Natural killer cell (primary cell): ENCODE results near the gene CACNA2D3. TPM values are rescaled to one million over a fixed set of nuclear protein-coding genes. Genes with fewer than 3 reads are reported as not detected.

Experiments
- ATAC-seq, 3 donors: fragments of 150-1000 bp in 2 of 3; fragments of 200-7000 bp in 1 of 3; cut with Tn5 transposase; 1 replicate in 1 of 3; 2 replicates in 2 of 3; pipeline ENCODE4 v1.10.0; 2021; ENCODE audit warnings: mild to moderate bottlenecking in 2 of 3, moderate library complexity in 2 of 3
- DNase-seq, 2 donors: peaks; one replicate each; pipeline versions ENCODE4 v3.0.0 to v3.0.0-alpha.2; 2013 to 2021; ENCODE audit warnings: mixed read lengths in 1 of 2
- H3K27ac ChIP-seq: one replicate; pipeline ENCODE4 v1.5.1; 2013; ENCODE audit warnings: mild to moderate bottlenecking, low read length
- H3K27me3 ChIP-seq: one replicate; pipeline ENCODE4 v1.6.1; 2013; ENCODE audit warnings: low read length; ENCODE audit not compliant: control insufficient read depth, insufficient read depth
- H3K36me3 ChIP-seq: one replicate; pipeline ENCODE4 v1.6.1; 2013; ENCODE audit warnings: low read length; ENCODE audit not compliant: control insufficient read depth, insufficient read depth
- H3K4me1 ChIP-seq: one replicate; pipeline ENCODE4 v1.6.1; 2013; ENCODE audit warnings: low read length; ENCODE audit not compliant: control insufficient read depth, insufficient read depth
- H3K4me3 ChIP-seq: one replicate; pipeline ENCODE4 v1.5.1; 2013; ENCODE audit warnings: low read length
- H3K9me3 ChIP-seq: one replicate; pipeline ENCODE4 v1.6.1; 2013; ENCODE audit warnings: low read length; ENCODE audit not compliant: control insufficient read depth, insufficient read depth
- H3K27ac Mint-ChIP-seq, 2 donors: one replicate each; pipeline ENCODE4 v1.8.0; 2022; ENCODE audit warnings: mild to moderate bottlenecking in 2 of 2, mixed read lengths in 2 of 2, moderate library complexity in 1 of 2
- H3K27me3 Mint-ChIP-seq, 2 donors: one replicate each; pipeline ENCODE4 v1.8.0; 2022; ENCODE audit warnings: low read depth in 2 of 2, mixed read lengths in 2 of 2
- H3K36me3 Mint-ChIP-seq: one replicate; pipeline ENCODE4 v1.8.0; 2022; ENCODE audit warnings: mixed read lengths
- H3K4me1 Mint-ChIP-seq, 2 donors: one replicate each; pipeline ENCODE4 v1.8.0; 2022; ENCODE audit warnings: mixed read lengths in 2 of 2
- H3K4me3 Mint-ChIP-seq: one replicate; pipeline ENCODE4 v1.8.0; 2022; ENCODE audit warnings: mild to moderate bottlenecking, moderate library complexity, mixed read lengths
- H3K9me3 Mint-ChIP-seq, 2 donors: one replicate each; pipeline ENCODE4 v1.8.0; 2022; ENCODE audit warnings: mixed read lengths in 2 of 2
- WGBS: methylation state at CpG from one replicate; pipeline ENCODE4 v1.1.7; 2013; ENCODE audit warnings: missing lambda C conversion rate; ENCODE audit not compliant: insufficient coverage; 5-methylcytosine and 5-hydroxymethylcytosine counted together
- intact Hi-C: fragments of 100-400 bp; cut with micrococcal nuclease; formaldehyde crosslinking; loops from one replicate; pipeline ENCODE4 v1.14.2; 2022
- total RNA-seq, 4 donors: library from RNA; stranded (reverse); fragments of 120-200 nt in 1 of 4; gene quantifications; one replicate each; pipeline versions ENCODE4 v1.2.3 to v1.2.4, GENCODE V29; 2013 to 2022
- TF ChIP-seq, protein P1 (sequence below): fragments of 200-600 bp; IDR thresholded peaks from one replicate; pipeline ENCODE4 v1.8.0; 2022; ENCODE audit warnings: antibody characterized with exemption

Gene CACNA2D3
- total RNA-seq, 3 donors from 2014 or later (not counting 1 experiment from before 2014, with no cell fraction given) = 0.49 TPM; not detected in 2

DNA sequence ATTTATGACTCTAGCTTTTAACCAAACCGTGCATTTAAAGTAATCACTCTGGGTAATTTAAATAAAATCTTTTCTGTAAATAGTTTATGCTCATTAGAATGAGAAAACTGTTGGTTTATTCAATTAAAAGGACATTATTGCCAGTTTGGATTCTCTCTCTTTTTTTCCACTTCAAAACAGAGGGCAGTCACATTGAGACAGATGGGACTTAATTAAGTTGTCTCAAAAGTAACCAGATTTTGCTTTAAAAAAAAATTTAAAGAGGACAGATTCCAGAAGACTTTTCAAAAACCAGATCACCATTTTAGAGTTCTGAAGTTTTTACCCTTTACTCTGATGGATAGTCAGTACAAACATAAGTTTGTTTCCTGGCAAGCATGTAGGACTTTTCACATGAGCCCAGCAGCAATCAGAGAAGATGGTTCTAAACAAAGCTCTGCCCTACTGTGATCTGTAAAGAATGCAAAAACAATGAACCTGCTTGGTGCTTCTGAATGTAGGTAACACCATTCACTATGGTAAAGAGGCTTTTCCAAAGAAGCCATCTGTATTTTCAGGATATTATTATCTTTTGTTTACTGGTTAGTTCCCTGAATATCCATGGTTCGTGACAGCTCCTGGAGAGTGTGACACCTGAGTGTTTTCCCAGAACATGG, 669.3 kb downstream of the CACNA2D3 start:
- intact Hi-C loops = no loop called here
- ATAC-seq (no peak), DNase-seq (no peak)
- no peak overlapping the region for H3K4me3 Mint-ChIP-seq
- TF ChIP-seq, protein P1, sequence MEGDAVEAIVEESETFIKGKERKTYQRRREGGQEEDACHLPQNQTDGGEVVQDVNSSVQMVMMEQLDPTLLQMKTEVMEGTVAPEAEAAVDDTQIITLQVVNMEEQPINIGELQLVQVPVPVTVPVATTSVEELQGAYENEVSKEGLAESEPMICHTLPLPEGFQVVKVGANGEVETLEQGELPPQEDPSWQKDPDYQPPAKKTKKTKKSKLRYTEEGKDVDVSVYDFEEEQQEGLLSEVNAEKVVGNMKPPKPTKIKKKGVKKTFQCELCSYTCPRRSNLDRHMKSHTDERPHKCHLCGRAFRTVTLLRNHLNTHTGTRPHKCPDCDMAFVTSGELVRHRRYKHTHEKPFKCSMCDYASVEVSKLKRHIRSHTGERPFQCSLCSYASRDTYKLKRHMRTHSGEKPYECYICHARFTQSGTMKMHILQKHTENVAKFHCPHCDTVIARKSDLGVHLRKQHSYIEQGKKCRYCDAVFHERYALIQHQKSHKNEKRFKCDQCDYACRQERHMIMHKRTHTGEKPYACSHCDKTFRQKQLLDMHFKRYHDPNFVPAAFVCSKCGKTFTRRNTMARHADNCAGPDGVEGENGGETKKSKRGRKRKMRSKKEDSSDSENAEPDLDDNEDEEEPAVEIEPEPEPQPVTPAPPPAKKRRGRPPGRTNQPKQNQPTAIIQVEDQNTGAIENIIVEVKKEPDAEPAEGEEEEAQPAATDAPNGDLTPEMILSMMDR = no peak
- no peaks in the 10 kb centered on the region for H3K36me3 Mint-ChIP-seq
- H3K27ac ChIP-seq = no peak overlapping the region
- no peaks in the 10 kb centered on the region for H3K9me3 ChIP-seq
- H3K9me3 Mint-ChIP-seq = peaks cover 0 to 3% of the 10 kb centered on the region in 2 donors
- WGBS = 48% methylated on average over 1 of the region's 2 CpGs
- no peaks in the 10 kb centered on the region for H3K27me3 Mint-ChIP-seq
- no peaks in the 10 kb centered on the region for H3K27me3 ChIP-seq
- H3K27ac Mint-ChIP-seq = no peak overlapping the region
- H3K4me1 Mint-ChIP-seq = no peaks in the 10 kb centered on the region
- no peak overlapping the region for H3K4me3 ChIP-seq
- H3K4me1 ChIP-seq = no peaks in the 10 kb centered on the region
- no peaks in the 10 kb centered on the region for H3K36me3 ChIP-seq

DNA sequence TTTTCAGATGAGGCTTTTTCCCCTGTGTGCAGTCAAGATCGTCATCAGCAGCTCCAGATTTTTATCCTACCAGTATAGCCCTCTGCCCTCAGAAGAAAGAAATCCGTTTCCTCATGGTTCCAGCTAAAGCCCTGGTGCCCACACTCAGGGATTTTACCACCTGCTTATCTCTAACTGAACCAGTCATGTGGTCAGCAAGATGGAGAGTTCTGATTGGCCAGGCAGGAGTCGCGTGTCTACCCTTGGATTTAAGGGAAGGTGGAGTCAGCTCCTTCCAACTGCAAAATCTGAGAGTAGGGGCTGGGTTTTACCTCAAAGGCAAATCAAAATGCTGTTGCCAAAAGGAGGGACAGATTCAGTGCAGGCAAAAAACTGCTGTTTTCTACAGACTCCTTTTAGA, 670.2 kb downstream of the CACNA2D3 start:
- TF ChIP-seq, protein P1 = no peak
- Mint-ChIP-seq H3K4me1 (no peaks in the 10 kb centered on the region), H3K4me3 (no peak overlapping the region), H3K27me3 (no peaks in the 10 kb centered on the region), H3K27ac (no peak overlapping the region), H3K9me3 (no peaks in the 10 kb centered on the region), H3K36me3 (no peaks in the 10 kb centered on the region)
- DNase-seq (no peak), ATAC-seq (no peak)
- Histone ChIP-seq H3K27ac (no peak overlapping the region), H3K36me3 (no peaks in the 10 kb centered on the region), H3K27me3 (no peaks in the 10 kb centered on the region), H3K9me3 (no peaks in the 10 kb centered on the region), H3K4me3 (no peak overlapping the region), H3K4me1 (no peaks in the 10 kb centered on the region)
- intact Hi-C loops = no loop called here
- WGBS = 70% methylated on average over 4 of the region's 4 CpGs

GRCh38 chr3:54793171-54793570, 670.8 kb downstream of the CACNA2D3 start:
- H3K36me3 Mint-ChIP-seq = no peaks in the 10 kb centered on the region
- H3K27ac ChIP-seq = no peak overlapping the region
- TF ChIP-seq, protein P1 = no peak
- H3K27ac Mint-ChIP-seq = no peak overlapping the region
- no peaks in the 10 kb centered on the region for H3K4me1 Mint-ChIP-seq
- no peaks in the 10 kb centered on the region for H3K9me3 ChIP-seq
- no peak overlapping the region for H3K4me3 Mint-ChIP-seq
- H3K27me3 ChIP-seq = no peaks in the 10 kb centered on the region
- no peaks in the 10 kb centered on the region for H3K36me3 ChIP-seq
- intact Hi-C loops = no loop called here
- no peaks in the 10 kb centered on the region for H3K27me3 Mint-ChIP-seq
- DNase-seq = no peak
- no peak overlapping the region for H3K4me3 ChIP-seq
- H3K9me3 Mint-ChIP-seq = no peaks in the 10 kb centered on the region
- no peak for ATAC-seq
- WGBS = 59% methylated on average over 5 of the region's 6 CpGs
- H3K4me1 ChIP-seq = no peaks in the 10 kb centered on the region

DNA sequence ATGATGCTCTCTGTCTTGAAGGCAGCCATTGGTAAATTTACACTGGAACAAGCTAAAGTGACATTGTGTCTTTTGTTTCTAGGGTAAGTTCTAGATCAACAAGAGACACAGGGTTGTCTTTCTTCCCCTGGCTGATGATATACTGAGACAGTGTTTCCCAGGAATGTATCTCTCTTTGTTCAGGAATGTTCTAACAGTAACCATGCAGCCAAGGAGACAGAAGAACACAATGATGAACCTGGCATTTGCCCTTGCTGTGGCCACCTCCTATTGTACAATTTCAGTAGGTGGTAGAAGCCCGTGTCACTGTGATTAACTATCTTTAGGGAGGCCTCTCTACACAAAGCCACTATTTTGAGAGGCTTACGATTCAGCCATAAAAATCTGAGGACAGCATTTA, 674.8 kb downstream of the CACNA2D3 start:
- no peak overlapping the region for H3K27ac ChIP-seq
- Mint-ChIP-seq H3K4me3 (no peak overlapping the region), H3K27ac (no peak overlapping the region), H3K36me3 (no peaks in the 10 kb centered on the region), H3K9me3 (peaks cover 0 to 2% of the 10 kb centered on the region in 2 donors), H3K4me1 (no peaks in the 10 kb centered on the region), H3K27me3 (no peaks in the 10 kb centered on the region)
- no peak for ATAC-seq
- no peaks in the 10 kb centered on the region for H3K9me3 ChIP-seq
- no peaks in the 10 kb centered on the region for H3K27me3 ChIP-seq
- H3K36me3 ChIP-seq = no peaks in the 10 kb centered on the region
- WGBS = 82% methylated on average over 2 of the region's 2 CpGs
- intact Hi-C loops = no loop called here
- no peaks in the 10 kb centered on the region for H3K4me1 ChIP-seq
- no peak overlapping the region for H3K4me3 ChIP-seq
- DNase-seq = no peak
- TF ChIP-seq, protein P1 = no peak
